DMS 273 (cell line): ENCODE data around the gene PPM1M.
A peak's percentile ranks its signal among the peaks of the same experiment; 100 is the strongest.
"Not testable (repeated sequence)": the region's sequence is repeated elsewhere in the genome, so short reads cannot be mapped to it uniquely, and the experiment has no call there.

Experiments used
- DNase-seq: peaks from one replicate; lab custom pipeline; 2025; ENCODE audit not compliant: unreplicated experiment; lab: John Stamatoyannopoulos, UW

The PPM1M gene

GRCh38 chr3:52246264-52246620 is 683 bp downstream of the PPM1M start:
- no peak for DNase-seq

- DNase-seq = no peak
Measured at GRCh38 chr3:52246728-52247408, 1.3 kb downstream of the PPM1M start.

- no peak for DNase-seq
Measured at GRCh38 chr3:52247409-52248164, 2.0 kb downstream of the PPM1M start.

GRCh38 chr3:52248165-52248541 is 2.6 kb downstream of the PPM1M start:
- no peak for DNase-seq

- DNase-seq = peak; percentile 47
Measured at GRCh38 chr3:52248816-52249547, 3.4 kb downstream of the PPM1M start.

GRCh38 chr3:52249683-52250082 is 4.1 kb downstream of the PPM1M start:
- DNase-seq = no peak

GRCh38 chr3:52250122-52250521 is 4.6 kb downstream of the PPM1M start:
- DNase-seq = no peak

GRCh38 chr3:52253314-52254304 is 8.1 kb downstream of the PPM1M start:
- DNase-seq = no peak

- no peak for DNase-seq
Measured at GRCh38 chr3:52254608-52255007, 9.0 kb downstream of the PPM1M start.

GRCh38 chr3:52256159-52256558 is 10.6 kb downstream of the PPM1M start:
- no peak for DNase-seq

GRCh38 chr3:52256622-52257021 is 11.1 kb downstream of the PPM1M start:
- DNase-seq = no peak

GRCh38 chr3:52257911-52258310 is 12.4 kb downstream of the PPM1M start:
- DNase-seq = no peak

- no peak for DNase-seq
Measured at GRCh38 chr3:52259035-52259434, 13.5 kb downstream of the PPM1M start.

GRCh38 chr3:52259448-52259847 is 13.9 kb downstream of the PPM1M start:
- no peak for DNase-seq

- DNase-seq = no peak
Measured at GRCh38 chr3:52262447-52262846, 16.9 kb downstream of the PPM1M start.

- no peak for DNase-seq
Measured at GRCh38 chr3:52265387-52265786, 19.8 kb downstream of the PPM1M start.

- DNase-seq = no peak
Measured at GRCh38 chr3:52268036-52268435, 22.5 kb downstream of the PPM1M start.

- no peak for DNase-seq
Measured at GRCh38 chr3:52269776-52270175, 24.2 kb downstream of the PPM1M start.

GRCh38 chr3:52270252-52270754 is 24.7 kb downstream of the PPM1M start:
- no peak for DNase-seq

- not testable (repeated sequence) for DNase-seq
Measured at GRCh38 chr3:52272172-52272571, 26.6 kb downstream of the PPM1M start.

GRCh38 chr3:52272831-52273230 is 27.3 kb downstream of the PPM1M start:
- DNase-seq = no peak
